Ectodermal cell (in vitro differentiated cells): ENCODE results near the gene BTBD19.
"Not testable (repeated sequence)": the region's sequence is repeated elsewhere in the genome, so short reads cannot be mapped to it uniquely, and the experiment has no call there.

ENCODE experiments used
- H3K27ac ChIP-seq: 2 replicates; pipeline ENCODE4 v1.7.0; 2013; ENCODE audit warnings: mild to moderate bottlenecking, low read depth, low read length; ENCODE audit not compliant: insufficient read depth, poor library complexity, severe bottlenecking
- H3K27me3 ChIP-seq: 2 replicates; pipeline ENCODE4 v1.7.0; 2013; ENCODE audit warnings: mild to moderate bottlenecking, low read length; ENCODE audit not compliant: insufficient read depth, control insufficient read depth, poor library complexity, severe bottlenecking
- H3K36me3 ChIP-seq: one replicate; pipeline ENCODE4 v1.7.0; 2013; ENCODE audit warnings: low read length; ENCODE audit not compliant: control insufficient read depth, insufficient read depth
- H3K4me1 ChIP-seq: one replicate; pipeline ENCODE4 v1.7.0; 2013; ENCODE audit warnings: low read length; ENCODE audit not compliant: control insufficient read depth, insufficient read depth
- H3K4me3 ChIP-seq: 2 replicates; pipeline ENCODE4 v1.7.0; 2013; ENCODE audit warnings: low read depth, low read length, control low read depth; ENCODE audit not compliant: insufficient read depth
- H3K9me3 ChIP-seq: 2 replicates; pipeline ENCODE4 v1.7.0; 2013; ENCODE audit warnings: mild to moderate bottlenecking, low read length, moderate library complexity; ENCODE audit not compliant: control insufficient read depth
- WGBS, 2 experiments: methylation state at CpG; one replicate each; pipeline ENCODE4 v1.1.7; 2013; ENCODE audit warnings: missing lambda C conversion rate in 2 of 2; 5-methylcytosine and 5-hydroxymethylcytosine counted together

Gene BTBD19

GRCh38 chr1:44788120-44788860 lies 20.0 kb upstream of the BTBD19 start, which contains the start of gene BEST4:
Gene BEST4 (minus strand): TSS chr1:44788170. CDS start chr1:44787705, 465 bp downstream.
- Histone ChIP-seq H3K4me3 (no peak within 1 kb of the TSS), H3K27ac (no peak within 1 kb of the TSS), H3K27me3 (peaks cover 22% of the 10 kb centered on the region), H3K9me3 (no peaks in the 10 kb centered on the region), H3K4me1 (peaks cover 10% of the 10 kb centered on the region), H3K36me3 (no peaks in the 10 kb centered on the region)
- WGBS, 2 experiments: 94 to 95% methylated on average over 9 of the region's 9 CpGs

GRCh38 chr1:44790968-44791801 lies 17.1 kb upstream of the BTBD19 start:
- Histone ChIP-seq H3K9me3 (no peaks in the 10 kb centered on the region), H3K4me1 (peaks cover 10% of the 10 kb centered on the region), H3K27me3 (peaks cover 8% of the 10 kb centered on the region), H3K4me3 (no peak overlapping the region), H3K27ac (no peak overlapping the region), H3K36me3 (no peaks in the 10 kb centered on the region)
- WGBS, 2 experiments: 82 to 86% methylated on average over 7 of the region's 7 CpGs

- Histone ChIP-seq H3K9me3 (no peaks in the 10 kb centered on the region), H3K27ac (no peak overlapping the region), H3K27me3 (no peaks in the 10 kb centered on the region), H3K36me3 (no peaks in the 10 kb centered on the region), H3K4me1 (peaks cover 6% of the 10 kb centered on the region), H3K4me3 (no peak overlapping the region)
- WGBS, 2 experiments: 89 to 93% methylated on average over 9 of the region's 9 CpGs
Measured at GRCh38 chr1:44792736-44793502, 15.4 kb upstream of the BTBD19 start.

- H3K36me3 ChIP-seq, H3K4me3 ChIP-seq, H3K27ac ChIP-seq, H3K9me3 ChIP-seq, H3K27me3 ChIP-seq: not testable (repeated sequence)
- 88 to 93% methylated on average over 6 to 7 of the region's 8 CpGs for WGBS, 2 experiments
- peaks cover 16% of the 10 kb centered on the region for H3K4me1 ChIP-seq
Measured at GRCh38 chr1:44797886-44798285, 10.4 kb upstream of the BTBD19 start.

- Histone ChIP-seq H3K27ac (no peak overlapping the region), H3K36me3 (peaks cover 2% of the 10 kb centered on the region), H3K4me1 (peaks cover 23% of the 10 kb centered on the region), H3K9me3 (no peaks in the 10 kb centered on the region), H3K4me3 (no peak overlapping the region), H3K27me3 (peaks cover 10% of the 10 kb centered on the region)
- 90 to 92% methylated on average over 10 of the region's 10 CpGs for WGBS, 2 experiments
Measured at GRCh38 chr1:44798481-44799365, 9.6 kb upstream of the BTBD19 start.

- 0 to 1% methylated on average over 79 of the region's 79 CpGs for WGBS, 2 experiments
- no peaks in the 10 kb centered on the region for H3K9me3 ChIP-seq
- peak within 1 kb of the TSS; percentile 90 for H3K27ac ChIP-seq
- peaks cover 10% of the 10 kb centered on the region for H3K27me3 ChIP-seq
- H3K4me3 ChIP-seq: peak within 1 kb of the TSS; percentile 49
- peaks cover 7% of the 10 kb centered on the region for H3K36me3 ChIP-seq
- peaks cover 23% of the 10 kb centered on the region for H3K4me1 ChIP-seq
Measured at GRCh38 chr1:44799770-44800584, 8.3 kb upstream of the BTBD19 start, which contains the start of gene PLK3. Gene PLK3 (plus strand): TSS chr1:44800377. CDS start chr1:44800464, 87 bp downstream.

GRCh38 chr1:44801491-44802305 lies 6.6 kb upstream of the BTBD19 start:
- Histone ChIP-seq H3K36me3 (peaks cover 14% of the 10 kb centered on the region), H3K27ac (peak overlapping the region; percentile 54), H3K9me3 (no peaks in the 10 kb centered on the region), H3K4me3 (peak overlapping the region; percentile 18), H3K4me1 (peaks cover 26% of the 10 kb centered on the region), H3K27me3 (peaks cover 10% of the 10 kb centered on the region)
- WGBS, 2 experiments: 80 to 82% methylated on average over 13 of the region's 13 CpGs

GRCh38 chr1:44802306-44803061 lies 5.8 kb upstream of the BTBD19 start:
- Histone ChIP-seq H3K27me3 (peaks cover 10% of the 10 kb centered on the region), H3K36me3 (peaks cover 14% of the 10 kb centered on the region), H3K27ac (peak overlapping the region; percentile 54), H3K4me1 (peaks cover 34% of the 10 kb centered on the region), H3K4me3 (peak overlapping the region; percentile 18), H3K9me3 (no peaks in the 10 kb centered on the region)
- 45 to 54% methylated on average over 13 of the region's 13 CpGs for WGBS, 2 experiments
